K562 (cell line): ENCODE data around the gene ADAM22.

Experiments used
- EGR1 ChIP-seq: fragments of 450-650 bp; conservative IDR thresholded peaks from 2 replicates; pipeline ENCODE4 v1.6.1; 2017; ENCODE audit warnings: mild to moderate bottlenecking
- HDAC6 ChIP-seq: IDR thresholded peaks from 2 replicates; pipeline ENCODE4 v1.6.1; 2012; ENCODE audit warnings: low read depth, mild to moderate bottlenecking, control low read depth, inconsistent platforms, low read length, moderate library complexity
- MAFK ChIP-seq: IDR thresholded peaks from 2 replicates; pipeline ENCODE4 v1.6.1; 2011; ENCODE audit warnings: low read length, improper control_type of control experiment
- MCM2 ChIP-seq: fragments of 450-650 bp; IDR thresholded peaks from 2 replicates; pipeline ENCODE4 v1.6.1; 2017; ENCODE audit warnings: low read depth, mild to moderate bottlenecking
- MED1 ChIP-seq: sonication (generic); formaldehyde crosslinking; IDR thresholded peaks from 2 replicates; pipeline ENCODE4 v1.8.1; 2023; ENCODE audit warnings: missing genetic modification reagents, borderline replicate concordance
- NONO ChIP-seq, 2 experiments: fragments of 200-400 bp in 1 of 2; fragments of 450-650 bp in 1 of 2; formaldehyde crosslinking in 1 of 2; IDR thresholded peaks; 2 replicates each; pipeline ENCODE4 v1.6.1; 2017; ENCODE audit warnings: low read depth in 2 of 2, mild to moderate bottlenecking in 2 of 2, moderate library complexity in 2 of 2, low read length in 1 of 2
- YY1 ChIP-seq, 3 experiments: IDR thresholded peaks; 2 replicates each; pipeline ENCODE4 v1.6.1; 2011; ENCODE audit warnings: low read length in 2 of 3, mild to moderate bottlenecking in 2 of 3, moderate library complexity in 2 of 3, borderline replicate concordance in 1 of 3, control low read depth in 1 of 3, low read depth in 1 of 3; ENCODE audit not compliant: insufficient read depth in 3 of 3, insufficient replicate concordance in 2 of 3, control insufficient read depth in 1 of 3, insufficient read length in 1 of 3; ENCODE audit errors: extremely low read depth in 1 of 3
- ZBTB26 ChIP-seq: fragments of 450-650 bp; formaldehyde crosslinking; IDR thresholded peaks from 2 replicates; pipeline ENCODE4 v1.4.0; 2022; ENCODE audit warnings: missing genetic modification characterization
- ZNF551 ChIP-seq: fragments of 250-450 bp; sonication (Bioruptor Pico); IDR thresholded peaks from 2 replicates; pipeline ENCODE4 v1.5.0; 2021; ENCODE audit warnings: mild to moderate bottlenecking, moderate library complexity
- ZNF717 ChIP-seq: fragments of 250-450 bp; sonication (Bioruptor Pico); IDR thresholded peaks from 2 replicates; pipeline ENCODE4 v1.5.0; 2021
- TF ChIP-seq, protein P1 (sequence below): fragments of 250-450 bp; sonication (Bioruptor Pico); IDR thresholded peaks from 2 replicates; pipeline ENCODE4 v1.5.0; 2020; ENCODE audit warnings: mild to moderate bottlenecking, borderline replicate concordance
- TF ChIP-seq, protein P2 (sequence below): fragments of 450-650 bp; IDR thresholded peaks from 2 replicates; pipeline ENCODE4 v1.6.1; 2016; ENCODE audit warnings: missing biosample characterization, missing genetic modification characterization
- TF ChIP-seq, protein P3 (sequence below), 3 experiments: IDR thresholded peaks in 2 of 3; conservative IDR thresholded peaks in 1 of 3; 2 replicates each; pipeline ENCODE4 v1.5.1; 2011 to 2012; ENCODE audit warnings: low read length in 3 of 3, mild to moderate bottlenecking in 3 of 3, control low read depth in 2 of 3, improper control_type of control experiment in 1 of 3, inconsistent platforms in 1 of 3, low read depth in 1 of 3, mixed read lengths in 1 of 3, moderate library complexity in 1 of 3; ENCODE audit not compliant: insufficient read depth in 2 of 3
- TF ChIP-seq, protein P4 (sequence below): fragments of 200-800 bp; sonication (Bioruptor generic); IDR thresholded peaks from 2 replicates; pipeline ENCODE4 v1.6.1; 2017; ENCODE audit warnings: missing genetic modification characterization, missing compliant biosample characterization

- TF ChIP-seq, protein P1, sequence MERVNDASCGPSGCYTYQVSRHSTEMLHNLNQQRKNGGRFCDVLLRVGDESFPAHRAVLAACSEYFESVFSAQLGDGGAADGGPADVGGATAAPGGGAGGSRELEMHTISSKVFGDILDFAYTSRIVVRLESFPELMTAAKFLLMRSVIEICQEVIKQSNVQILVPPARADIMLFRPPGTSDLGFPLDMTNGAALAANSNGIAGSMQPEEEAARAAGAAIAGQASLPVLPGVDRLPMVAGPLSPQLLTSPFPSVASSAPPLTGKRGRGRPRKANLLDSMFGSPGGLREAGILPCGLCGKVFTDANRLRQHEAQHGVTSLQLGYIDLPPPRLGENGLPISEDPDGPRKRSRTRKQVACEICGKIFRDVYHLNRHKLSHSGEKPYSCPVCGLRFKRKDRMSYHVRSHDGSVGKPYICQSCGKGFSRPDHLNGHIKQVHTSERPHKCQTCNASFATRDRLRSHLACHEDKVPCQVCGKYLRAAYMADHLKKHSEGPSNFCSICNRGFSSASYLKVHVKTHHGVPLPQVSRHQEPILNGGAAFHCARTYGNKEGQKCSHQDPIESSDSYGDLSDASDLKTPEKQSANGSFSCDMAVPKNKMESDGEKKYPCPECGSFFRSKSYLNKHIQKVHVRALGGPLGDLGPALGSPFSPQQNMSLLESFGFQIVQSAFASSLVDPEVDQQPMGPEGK (CRISPR knock-in tag) = no peak
- TF ChIP-seq ZNF551 (no peak), YY1 (IDR thresholded peaks at IDR 0.05; ENCODE audit: borderline replicate concordance in 1 of 3, control insufficient read depth in 1 of 3, extremely low read depth in 1 of 3, insufficient read depth in 3 of 3, insufficient read length in 1 of 3, insufficient replicate concordance in 2 of 3, low read depth in 1 of 3, low read length in 2 of 3) (no peak), HDAC6 (no peak), EGR1 (no peak), MCM2 (no peak), NONO (IDR thresholded peaks at IDR 0.05; ENCODE audit: low read depth in 2 of 2, low read length in 1 of 2) (no peak), MAFK (no peak), MED1 (CRISPR knock-in tag) (no peak), ZNF717 (CRISPR knock-in tag) (no peak), ZBTB26 (no peak)
- TF ChIP-seq, protein P2, sequence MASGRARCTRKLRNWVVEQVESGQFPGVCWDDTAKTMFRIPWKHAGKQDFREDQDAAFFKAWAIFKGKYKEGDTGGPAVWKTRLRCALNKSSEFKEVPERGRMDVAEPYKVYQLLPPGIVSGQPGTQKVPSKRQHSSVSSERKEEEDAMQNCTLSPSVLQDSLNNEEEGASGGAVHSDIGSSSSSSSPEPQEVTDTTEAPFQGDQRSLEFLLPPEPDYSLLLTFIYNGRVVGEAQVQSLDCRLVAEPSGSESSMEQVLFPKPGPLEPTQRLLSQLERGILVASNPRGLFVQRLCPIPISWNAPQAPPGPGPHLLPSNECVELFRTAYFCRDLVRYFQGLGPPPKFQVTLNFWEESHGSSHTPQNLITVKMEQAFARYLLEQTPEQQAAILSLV = no peak
- TF ChIP-seq, protein P3, sequence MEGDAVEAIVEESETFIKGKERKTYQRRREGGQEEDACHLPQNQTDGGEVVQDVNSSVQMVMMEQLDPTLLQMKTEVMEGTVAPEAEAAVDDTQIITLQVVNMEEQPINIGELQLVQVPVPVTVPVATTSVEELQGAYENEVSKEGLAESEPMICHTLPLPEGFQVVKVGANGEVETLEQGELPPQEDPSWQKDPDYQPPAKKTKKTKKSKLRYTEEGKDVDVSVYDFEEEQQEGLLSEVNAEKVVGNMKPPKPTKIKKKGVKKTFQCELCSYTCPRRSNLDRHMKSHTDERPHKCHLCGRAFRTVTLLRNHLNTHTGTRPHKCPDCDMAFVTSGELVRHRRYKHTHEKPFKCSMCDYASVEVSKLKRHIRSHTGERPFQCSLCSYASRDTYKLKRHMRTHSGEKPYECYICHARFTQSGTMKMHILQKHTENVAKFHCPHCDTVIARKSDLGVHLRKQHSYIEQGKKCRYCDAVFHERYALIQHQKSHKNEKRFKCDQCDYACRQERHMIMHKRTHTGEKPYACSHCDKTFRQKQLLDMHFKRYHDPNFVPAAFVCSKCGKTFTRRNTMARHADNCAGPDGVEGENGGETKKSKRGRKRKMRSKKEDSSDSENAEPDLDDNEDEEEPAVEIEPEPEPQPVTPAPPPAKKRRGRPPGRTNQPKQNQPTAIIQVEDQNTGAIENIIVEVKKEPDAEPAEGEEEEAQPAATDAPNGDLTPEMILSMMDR (IDR thresholded peaks at IDR 0.05 in 2 of 3, conservative IDR thresholded peaks at IDR 0.05 in 1 of 3; ENCODE audit: insufficient read depth in 2 of 3, low read depth in 1 of 3, low read length in 3 of 3) = no peak
- TF ChIP-seq, protein P4, sequence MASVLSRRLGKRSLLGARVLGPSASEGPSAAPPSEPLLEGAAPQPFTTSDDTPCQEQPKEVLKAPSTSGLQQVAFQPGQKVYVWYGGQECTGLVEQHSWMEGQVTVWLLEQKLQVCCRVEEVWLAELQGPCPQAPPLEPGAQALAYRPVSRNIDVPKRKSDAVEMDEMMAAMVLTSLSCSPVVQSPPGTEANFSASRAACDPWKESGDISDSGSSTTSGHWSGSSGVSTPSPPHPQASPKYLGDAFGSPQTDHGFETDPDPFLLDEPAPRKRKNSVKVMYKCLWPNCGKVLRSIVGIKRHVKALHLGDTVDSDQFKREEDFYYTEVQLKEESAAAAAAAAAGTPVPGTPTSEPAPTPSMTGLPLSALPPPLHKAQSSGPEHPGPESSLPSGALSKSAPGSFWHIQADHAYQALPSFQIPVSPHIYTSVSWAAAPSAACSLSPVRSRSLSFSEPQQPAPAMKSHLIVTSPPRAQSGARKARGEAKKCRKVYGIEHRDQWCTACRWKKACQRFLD = no peak
Measured at GRCh38 chr7:88057655-88058054, 123.6 kb downstream of the ADAM22 start.
